Measurements from ENCODE around the gene SNX5. TPM values are rescaled to one million over a fixed set of nuclear protein-coding genes. Genes with fewer than 3 reads are reported as not detected.

SNX5 gene
- polyA plus RNA-seq, 1 donor from 2014 or later, result 59.8 TPM

DNA sequence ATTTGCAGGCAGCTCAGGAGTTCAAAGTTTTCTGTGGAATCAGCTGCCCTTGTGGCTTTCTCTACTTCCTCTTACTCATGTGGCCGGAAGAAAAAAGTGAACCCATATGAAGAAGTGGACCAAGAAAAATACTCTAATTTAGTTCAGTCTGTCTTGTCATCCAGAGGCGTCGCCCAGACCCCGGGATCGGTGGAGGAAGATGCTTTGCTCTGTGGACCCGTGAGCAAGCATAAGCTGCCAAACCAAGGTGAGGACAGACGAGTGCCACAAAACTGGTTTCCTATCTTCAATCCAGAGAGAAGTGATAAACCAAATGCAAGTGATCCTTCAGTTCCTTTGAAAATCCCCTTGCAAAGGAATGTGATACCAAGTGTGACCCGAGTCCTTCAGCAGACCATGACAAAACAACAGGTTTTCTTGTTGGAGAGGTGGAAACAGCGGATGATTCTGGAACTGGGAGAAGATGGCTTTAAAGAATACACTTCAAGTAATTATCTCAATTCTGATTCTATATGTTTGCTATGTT lies 1.4 kb upstream of the SNX5 start:
- H2AFZ ChIP-seq (ENCODE audit: low read depth, low read length), result peak overlapping the region; percentile 78
- H3K27me3 ChIP-seq (ENCODE audit: insufficient read depth, low read depth, low read length), result no peaks in the 10 kb centered on the region
- no peaks in the 10 kb centered on the region for H4K20me1 ChIP-seq (ENCODE audit: insufficient read depth)
- peak overlapping the region; percentile 83 for H3K4me2 ChIP-seq (ENCODE audit: low read length)
- no peaks in the 10 kb centered on the region for H3F3A ChIP-seq (ENCODE audit: insufficient read depth, low read length, poor library complexity, severe bottlenecking)
- peak overlapping the region; percentile 88 for H3K9ac ChIP-seq (ENCODE audit: low read length)
- H3K9me2 ChIP-seq (ENCODE audit: insufficient read depth, low read length), result no peaks in the 10 kb centered on the region
- H3K27ac ChIP-seq (ENCODE audit: low read length), result peak overlapping the region; percentile 95
- no peaks in the 10 kb centered on the region for H3K9me3 ChIP-seq (ENCODE audit: low read length)
- TF ChIP-seq POLR2AphosphoS5 (IDR thresholded peaks at IDR 0.05), result no peak
- H3K79me2 ChIP-seq (replicated peaks; ENCODE audit: insufficient read depth, low read length), result peaks cover 78% of the 10 kb centered on the region
- no peaks in the 10 kb centered on the region for H3K36me3 ChIP-seq (ENCODE audit: insufficient read depth, low read length)
- peak overlapping the region; percentile 85 for H3K4me3 ChIP-seq (ENCODE audit: low read length)

DNA sequence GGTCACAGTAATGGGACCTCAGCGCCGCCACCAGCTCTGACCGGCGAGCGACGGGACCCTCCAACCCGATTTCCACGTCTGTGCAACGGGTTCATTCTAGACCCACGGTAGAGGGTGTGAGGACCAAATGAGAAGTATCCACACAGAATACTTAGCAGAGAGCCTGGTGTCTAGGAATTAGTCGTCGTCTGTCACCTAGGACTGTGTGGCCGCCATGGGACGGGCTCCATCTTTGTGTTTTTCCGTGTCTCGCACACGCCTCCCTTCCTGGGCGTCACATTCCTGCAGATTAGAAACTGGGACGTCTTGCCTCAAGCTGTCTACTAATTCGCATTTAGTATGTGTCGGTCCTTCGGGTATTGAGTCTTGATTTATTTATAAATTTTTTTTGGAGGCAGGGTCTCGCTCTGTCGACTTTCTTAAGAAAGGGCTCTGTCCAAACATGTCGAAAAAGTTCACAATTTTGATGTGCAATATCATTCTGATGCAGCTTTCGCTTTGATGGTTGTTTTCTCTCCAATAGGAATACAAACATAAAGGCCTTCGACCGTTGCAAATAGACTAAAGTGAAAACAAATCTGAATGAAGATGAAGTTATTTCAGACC lies 787 bp upstream of the SNX5 start:
- Histone ChIP-seq H3K27me3 (ENCODE audit: insufficient read depth, low read depth, low read length) (no peaks in the 10 kb centered on the region), H3K9me2 (ENCODE audit: insufficient read depth, low read length) (no peaks in the 10 kb centered on the region), H2AFZ (ENCODE audit: low read depth, low read length) (peak overlapping the region; percentile 78), H3K79me2 (replicated peaks; ENCODE audit: insufficient read depth, low read length) (peaks cover 78% of the 10 kb centered on the region), H3F3A (ENCODE audit: insufficient read depth, low read length, poor library complexity, severe bottlenecking) (no peaks in the 10 kb centered on the region), H3K9me3 (ENCODE audit: low read length) (no peaks in the 10 kb centered on the region), H3K4me3 (ENCODE audit: low read length) (peak overlapping the region; percentile 85), H3K36me3 (ENCODE audit: insufficient read depth, low read length) (no peaks in the 10 kb centered on the region), H3K4me2 (ENCODE audit: low read length) (peak overlapping the region; percentile 83), H3K27ac (ENCODE audit: low read length) (peak overlapping the region; percentile 95), H3K9ac (ENCODE audit: low read length) (peak overlapping the region; percentile 88), H4K20me1 (ENCODE audit: insufficient read depth) (no peaks in the 10 kb centered on the region)
- no peak for TF ChIP-seq RAD21 (conservative IDR thresholded peaks at IDR 0.05)
- TF ChIP-seq, protein P1, sequence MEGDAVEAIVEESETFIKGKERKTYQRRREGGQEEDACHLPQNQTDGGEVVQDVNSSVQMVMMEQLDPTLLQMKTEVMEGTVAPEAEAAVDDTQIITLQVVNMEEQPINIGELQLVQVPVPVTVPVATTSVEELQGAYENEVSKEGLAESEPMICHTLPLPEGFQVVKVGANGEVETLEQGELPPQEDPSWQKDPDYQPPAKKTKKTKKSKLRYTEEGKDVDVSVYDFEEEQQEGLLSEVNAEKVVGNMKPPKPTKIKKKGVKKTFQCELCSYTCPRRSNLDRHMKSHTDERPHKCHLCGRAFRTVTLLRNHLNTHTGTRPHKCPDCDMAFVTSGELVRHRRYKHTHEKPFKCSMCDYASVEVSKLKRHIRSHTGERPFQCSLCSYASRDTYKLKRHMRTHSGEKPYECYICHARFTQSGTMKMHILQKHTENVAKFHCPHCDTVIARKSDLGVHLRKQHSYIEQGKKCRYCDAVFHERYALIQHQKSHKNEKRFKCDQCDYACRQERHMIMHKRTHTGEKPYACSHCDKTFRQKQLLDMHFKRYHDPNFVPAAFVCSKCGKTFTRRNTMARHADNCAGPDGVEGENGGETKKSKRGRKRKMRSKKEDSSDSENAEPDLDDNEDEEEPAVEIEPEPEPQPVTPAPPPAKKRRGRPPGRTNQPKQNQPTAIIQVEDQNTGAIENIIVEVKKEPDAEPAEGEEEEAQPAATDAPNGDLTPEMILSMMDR (IDR thresholded peaks at IDR 0.05; ENCODE audit: poor library complexity, severe bottlenecking), result peak; percentile 24

DNA sequence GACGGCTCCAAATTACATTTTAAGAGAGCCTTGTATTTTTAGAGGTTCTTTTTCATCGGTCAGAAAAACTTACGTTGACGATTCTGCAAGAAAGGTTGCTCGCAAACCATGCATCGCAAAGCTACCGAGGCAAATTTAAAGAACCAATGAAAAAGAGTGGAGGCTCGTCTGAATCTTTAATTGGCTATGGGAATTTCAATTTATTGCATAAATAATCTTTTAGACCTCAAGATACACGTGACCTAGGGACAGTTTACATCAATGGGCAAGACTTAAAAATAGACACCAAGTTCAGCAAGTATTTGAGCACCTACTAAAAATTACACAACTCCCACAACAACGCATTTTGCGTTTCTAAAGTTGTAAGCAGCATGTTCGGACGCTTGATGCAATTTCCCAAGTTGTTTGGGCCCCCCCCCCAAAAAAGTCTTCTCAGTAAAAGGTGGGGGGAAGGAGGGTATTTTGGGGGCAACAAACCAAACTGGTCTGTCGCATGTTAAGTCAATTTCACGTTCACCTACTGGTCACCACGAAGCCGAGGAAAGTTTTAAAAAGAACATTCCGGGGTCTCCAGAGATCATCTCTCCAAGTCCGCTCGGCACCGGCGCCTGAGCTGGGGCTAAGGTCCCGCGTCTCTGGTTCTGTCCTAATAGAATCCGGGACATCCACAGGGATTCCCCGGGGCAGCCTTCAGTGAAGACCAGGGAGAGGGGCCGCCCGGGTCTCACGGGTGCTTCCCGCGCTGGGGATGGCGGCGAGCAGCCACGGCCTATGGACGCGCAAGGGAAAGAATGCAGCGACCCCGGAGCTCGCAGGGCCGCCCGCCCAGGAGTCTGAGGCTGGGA lies 851 bp downstream of the SNX5 start:
- Histone ChIP-seq H4K20me1 (ENCODE audit: insufficient read depth) (no peaks in the 10 kb centered on the region), H2AFZ (ENCODE audit: low read depth, low read length) (peak overlapping the region; percentile 25)
- TF ChIP-seq RAD21 (conservative IDR thresholded peaks at IDR 0.05) (no peak), EP300 (conservative IDR thresholded peaks at IDR 0.05; ENCODE audit: poor library complexity, severe bottlenecking) (no peak), POLR2AphosphoS5 (IDR thresholded peaks at IDR 0.05) (no peak)
- TF ChIP-seq, protein P2, sequence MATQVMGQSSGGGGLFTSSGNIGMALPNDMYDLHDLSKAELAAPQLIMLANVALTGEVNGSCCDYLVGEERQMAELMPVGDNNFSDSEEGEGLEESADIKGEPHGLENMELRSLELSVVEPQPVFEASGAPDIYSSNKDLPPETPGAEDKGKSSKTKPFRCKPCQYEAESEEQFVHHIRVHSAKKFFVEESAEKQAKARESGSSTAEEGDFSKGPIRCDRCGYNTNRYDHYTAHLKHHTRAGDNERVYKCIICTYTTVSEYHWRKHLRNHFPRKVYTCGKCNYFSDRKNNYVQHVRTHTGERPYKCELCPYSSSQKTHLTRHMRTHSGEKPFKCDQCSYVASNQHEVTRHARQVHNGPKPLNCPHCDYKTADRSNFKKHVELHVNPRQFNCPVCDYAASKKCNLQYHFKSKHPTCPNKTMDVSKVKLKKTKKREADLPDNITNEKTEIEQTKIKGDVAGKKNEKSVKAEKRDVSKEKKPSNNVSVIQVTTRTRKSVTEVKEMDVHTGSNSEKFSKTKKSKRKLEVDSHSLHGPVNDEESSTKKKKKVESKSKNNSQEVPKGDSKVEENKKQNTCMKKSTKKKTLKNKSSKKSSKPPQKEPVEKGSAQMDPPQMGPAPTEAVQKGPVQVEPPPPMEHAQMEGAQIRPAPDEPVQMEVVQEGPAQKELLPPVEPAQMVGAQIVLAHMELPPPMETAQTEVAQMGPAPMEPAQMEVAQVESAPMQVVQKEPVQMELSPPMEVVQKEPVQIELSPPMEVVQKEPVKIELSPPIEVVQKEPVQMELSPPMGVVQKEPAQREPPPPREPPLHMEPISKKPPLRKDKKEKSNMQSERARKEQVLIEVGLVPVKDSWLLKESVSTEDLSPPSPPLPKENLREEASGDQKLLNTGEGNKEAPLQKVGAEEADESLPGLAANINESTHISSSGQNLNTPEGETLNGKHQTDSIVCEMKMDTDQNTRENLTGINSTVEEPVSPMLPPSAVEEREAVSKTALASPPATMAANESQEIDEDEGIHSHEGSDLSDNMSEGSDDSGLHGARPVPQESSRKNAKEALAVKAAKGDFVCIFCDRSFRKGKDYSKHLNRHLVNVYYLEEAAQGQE (IDR thresholded peaks at IDR 0.05; ENCODE audit: borderline replicate concordance), result peak; percentile 30
- TF ChIP-seq, protein P1 (IDR thresholded peaks at IDR 0.05; ENCODE audit: poor library complexity, severe bottlenecking), result no peak

More for the DNA sequence above, 851 bp downstream of the SNX5 start:
- no peaks in the 10 kb centered on the region for H3K36me3 ChIP-seq (ENCODE audit: insufficient read depth, low read length)
- peak overlapping the region; percentile 95 for H3K27ac ChIP-seq (ENCODE audit: low read length)
- H3K9me2 ChIP-seq (ENCODE audit: insufficient read depth, low read length), result no peaks in the 10 kb centered on the region
- peak overlapping the region; percentile 88 for H3K9ac ChIP-seq (ENCODE audit: low read length)
- H3K4me2 ChIP-seq (ENCODE audit: low read length), result peak overlapping the region; percentile 86
- no peaks in the 10 kb centered on the region for H3K27me3 ChIP-seq (ENCODE audit: insufficient read depth, low read depth, low read length)
- peaks cover 80% of the 10 kb centered on the region for H3K79me2 ChIP-seq (replicated peaks; ENCODE audit: insufficient read depth, low read length)
- H3K4me3 ChIP-seq (ENCODE audit: low read length), result peak overlapping the region; percentile 85
- no peaks in the 10 kb centered on the region for H3K9me3 ChIP-seq (ENCODE audit: low read length)
- no peaks in the 10 kb centered on the region for H3F3A ChIP-seq (ENCODE audit: insufficient read depth, low read length, poor library complexity, severe bottlenecking)

Data from neural cell (in vitro differentiated cells).